MM.1S (cell line): ENCODE results near the gene NCOA3.

ENCODE experiments used
- DNase-seq: peaks from one replicate; pipeline ENCODE4 v3.0.0-alpha.2; 2015
- H2AFZ ChIP-seq: fragments of 300-600 bp; sonication (generic); 2 replicates; pipeline ENCODE4 v1.6.0; 2016; ENCODE audit warnings: antibody characterized with exemption, low read length
- H3F3A ChIP-seq: fragments of 300-600 bp; sonication (generic); 2 replicates; pipeline ENCODE4 v1.6.1; 2016; ENCODE audit warnings: mild to moderate bottlenecking, antibody characterized with exemption, low read length, moderate library complexity, mixed read lengths; ENCODE audit not compliant: insufficient read depth
- H3K27ac ChIP-seq: fragments of 300-600 bp; sonication (generic); 2 replicates; pipeline ENCODE4 v1.5.1; 2016; ENCODE audit warnings: mild to moderate bottlenecking, low read length
- H3K27me3 ChIP-seq: fragments of 300-600 bp; sonication (generic); replicated peaks from 2 replicates; pipeline ENCODE4 v1.6.0; 2016; ENCODE audit warnings: low read length; ENCODE audit not compliant: insufficient read depth
- H3K36me3 ChIP-seq: fragments of 300-600 bp; sonication (generic); replicated peaks from 2 replicates; pipeline ENCODE4 v1.6.1; 2016; ENCODE audit warnings: mild to moderate bottlenecking, low read length, mixed read lengths; ENCODE audit not compliant: insufficient read depth
- H3K4me1 ChIP-seq: fragments of 300-600 bp; sonication (generic); 2 replicates; pipeline ENCODE4 v1.6.1; 2016; ENCODE audit warnings: low read length, mixed read lengths
- H3K4me2 ChIP-seq: fragments of 300-600 bp; sonication (generic); 2 replicates; pipeline ENCODE4 v1.6.0; 2016; ENCODE audit warnings: low read depth, low read length
- H3K4me3 ChIP-seq: fragments of 300-600 bp; sonication (generic); 2 replicates; pipeline ENCODE4 v1.5.1; 2016; ENCODE audit warnings: low read length, mixed read lengths
- H3K79me2 ChIP-seq: fragments of 300-600 bp; sonication (generic); 2 replicates; pipeline ENCODE4 v1.6.1; 2016; ENCODE audit warnings: mixed run types, low read length, mixed read lengths
- H3K9ac ChIP-seq: fragments of 300-600 bp; sonication (generic); 2 replicates; pipeline ENCODE4 v1.6.1; 2016; ENCODE audit warnings: low read length, mixed read lengths
- H3K9me2 ChIP-seq: fragments of 300-600 bp; sonication (generic); replicated peaks from 2 replicates; pipeline ENCODE4 v1.6.1; 2016; ENCODE audit warnings: mild to moderate bottlenecking, low read length, mixed read lengths; ENCODE audit not compliant: insufficient read depth
- H3K9me3 ChIP-seq: fragments of 300-600 bp; sonication (generic); replicated peaks from 2 replicates; pipeline ENCODE4 v1.6.1; 2016; ENCODE audit warnings: mild to moderate bottlenecking, low read length, mixed read lengths; ENCODE audit not compliant: insufficient read depth
- H4K20me1 ChIP-seq: fragments of 300-600 bp; sonication (generic); 2 replicates; pipeline ENCODE4 v1.6.1; 2016; ENCODE audit warnings: mild to moderate bottlenecking, low read length, moderate library complexity, mixed read lengths; ENCODE audit not compliant: insufficient read depth
- EZH2 ChIP-seq: fragments of 300-600 bp; sonication (generic); optimal IDR thresholded peaks from 2 replicates; pipeline ENCODE3; 2017; ENCODE audit warnings: low read depth, mild to moderate bottlenecking, antibody characterized with exemption, low read length, mixed read lengths
- EZH2phosphoT487 ChIP-seq: fragments of 300-600 bp; sonication (generic); IDR thresholded peaks from 2 replicates; pipeline ENCODE4 v1.6.1; 2018; ENCODE audit warnings: antibody characterized with exemption, low read length
- TF ChIP-seq, protein P1 (sequence below): fragments of 300-600 bp; sonication (generic); IDR thresholded peaks from 2 replicates; pipeline ENCODE4 v1.5.1; 2016; ENCODE audit warnings: antibody characterized with exemption, low read length, mixed read lengths

Gene NCOA3

DNA sequence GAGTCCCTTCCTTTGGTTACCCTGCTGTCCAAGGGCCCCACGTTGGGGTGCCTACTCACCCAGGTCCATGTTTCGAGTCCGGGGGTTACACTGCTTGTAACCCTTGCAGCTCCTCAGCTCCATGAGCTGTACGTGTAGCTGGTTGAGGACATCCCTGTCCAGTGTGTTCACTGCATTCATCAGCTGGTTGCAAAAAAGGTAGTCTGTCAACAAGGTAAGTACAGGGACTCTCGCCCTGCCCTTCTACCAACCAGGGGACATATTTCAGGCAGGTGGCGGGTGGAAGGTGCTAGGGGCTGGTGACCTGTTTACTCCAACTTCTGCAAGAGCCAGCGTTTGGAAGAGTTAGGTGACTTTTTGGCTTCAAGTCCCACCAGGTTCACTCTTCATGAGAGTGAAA is 160.0 kb downstream of the NCOA3 start:
- peaks cover 10% of the 10 kb centered on the region; the same call in 1 of the 2 replicates for H3F3A ChIP-seq
- H3K36me3 ChIP-seq: peaks cover 7% of the 10 kb centered on the region
- no peaks in the 10 kb centered on the region for H3K79me2 ChIP-seq

DNA sequence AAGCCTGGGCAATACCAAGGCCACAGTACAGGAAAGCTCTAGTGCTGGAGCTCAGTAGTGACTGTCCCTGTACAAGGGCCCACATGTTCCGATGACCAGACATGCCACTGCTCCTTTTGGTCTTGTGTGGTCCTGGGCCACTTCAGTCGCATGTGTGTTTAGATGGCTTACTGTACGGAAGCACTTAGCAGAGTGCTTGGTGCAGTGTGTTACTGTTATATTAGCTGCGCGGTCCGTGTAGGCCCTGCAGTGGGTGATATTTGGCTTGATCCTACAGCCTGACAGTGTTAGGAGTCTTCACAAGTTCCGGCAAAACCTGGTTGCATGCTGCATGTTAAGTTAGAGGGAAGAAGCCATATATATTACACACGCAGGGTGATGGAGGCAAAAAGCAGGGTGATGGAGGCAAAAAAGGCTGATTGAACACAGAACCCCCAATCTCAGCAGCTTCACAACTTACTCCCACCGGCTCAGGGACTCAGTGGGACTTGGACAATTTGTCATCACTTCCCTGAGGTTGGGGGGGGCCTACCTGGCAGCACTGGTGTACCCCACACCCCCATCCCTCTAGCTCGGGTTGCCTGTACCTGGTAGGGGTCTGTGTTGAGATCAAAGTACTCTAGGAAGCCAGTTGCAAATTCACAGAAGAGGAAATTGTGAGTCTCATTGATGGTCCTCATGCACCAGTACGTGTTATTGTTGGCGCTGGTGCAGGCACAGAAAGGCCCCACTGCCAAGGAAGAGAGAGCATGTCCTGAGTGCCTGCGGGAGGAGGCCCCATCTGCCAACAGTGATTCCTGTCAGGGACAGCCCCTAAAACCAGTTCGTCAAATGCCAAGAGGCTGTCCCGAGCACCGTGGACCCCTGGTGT is 161.0 kb downstream of the NCOA3 start:
- Histone ChIP-seq H3K9ac (no peak overlapping the region), H3K27me3 (no peaks in the 10 kb centered on the region), H3K4me2 (no peak overlapping the region), H3K9me3 (no peaks in the 10 kb centered on the region), H3K4me1 (no peaks in the 10 kb centered on the region), H3F3A (peaks cover 10% of the 10 kb centered on the region; the same call in 1 of the 2 replicates), H3K9me2 (no peaks in the 10 kb centered on the region), H2AFZ (no peak overlapping the region), H3K4me3 (no peak overlapping the region), H4K20me1 (0 out of 2 replicates have a peak, but pooled peaks cover 3% of the 10 kb centered on the region), H3K36me3 (peaks cover 7% of the 10 kb centered on the region), H3K27ac (no peak overlapping the region), H3K79me2 (no peaks in the 10 kb centered on the region)
- DNase-seq: no peak
- no peak for TF ChIP-seq EZH2
- TF ChIP-seq, protein P1, sequence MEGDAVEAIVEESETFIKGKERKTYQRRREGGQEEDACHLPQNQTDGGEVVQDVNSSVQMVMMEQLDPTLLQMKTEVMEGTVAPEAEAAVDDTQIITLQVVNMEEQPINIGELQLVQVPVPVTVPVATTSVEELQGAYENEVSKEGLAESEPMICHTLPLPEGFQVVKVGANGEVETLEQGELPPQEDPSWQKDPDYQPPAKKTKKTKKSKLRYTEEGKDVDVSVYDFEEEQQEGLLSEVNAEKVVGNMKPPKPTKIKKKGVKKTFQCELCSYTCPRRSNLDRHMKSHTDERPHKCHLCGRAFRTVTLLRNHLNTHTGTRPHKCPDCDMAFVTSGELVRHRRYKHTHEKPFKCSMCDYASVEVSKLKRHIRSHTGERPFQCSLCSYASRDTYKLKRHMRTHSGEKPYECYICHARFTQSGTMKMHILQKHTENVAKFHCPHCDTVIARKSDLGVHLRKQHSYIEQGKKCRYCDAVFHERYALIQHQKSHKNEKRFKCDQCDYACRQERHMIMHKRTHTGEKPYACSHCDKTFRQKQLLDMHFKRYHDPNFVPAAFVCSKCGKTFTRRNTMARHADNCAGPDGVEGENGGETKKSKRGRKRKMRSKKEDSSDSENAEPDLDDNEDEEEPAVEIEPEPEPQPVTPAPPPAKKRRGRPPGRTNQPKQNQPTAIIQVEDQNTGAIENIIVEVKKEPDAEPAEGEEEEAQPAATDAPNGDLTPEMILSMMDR: no peak

More for the DNA sequence above, 160.0 kb downstream of the NCOA3 start:
- Histone ChIP-seq H3K4me2 (no peak overlapping the region), H3K27ac (no peak overlapping the region), H2AFZ (no peak overlapping the region), H3K9me2 (no peaks in the 10 kb centered on the region), H4K20me1 (0 out of 2 replicates have a peak, but pooled peaks cover 3% of the 10 kb centered on the region), H3K9me3 (no peaks in the 10 kb centered on the region), H3K27me3 (no peaks in the 10 kb centered on the region), H3K9ac (no peak overlapping the region), H3K4me1 (no peaks in the 10 kb centered on the region), H3K4me3 (no peak overlapping the region)
- DNase-seq: no peak
- TF ChIP-seq EZH2phosphoT487: no peak
- TF ChIP-seq, protein P1: no peak
- TF ChIP-seq EZH2: no peak

- no peak overlapping the region for H3K4me3 ChIP-seq
- no peaks in the 10 kb centered on the region for H3K4me1 ChIP-seq
- DNase-seq: peak; percentile 44
- H3K27me3 ChIP-seq: no peaks in the 10 kb centered on the region
- H3K9me2 ChIP-seq: no peaks in the 10 kb centered on the region
- H3K36me3 ChIP-seq: peaks cover 7% of the 10 kb centered on the region
- peaks cover 10% of the 10 kb centered on the region; the same call in 1 of the 2 replicates for H3F3A ChIP-seq
- H2AFZ ChIP-seq: no peak overlapping the region
- H3K27ac ChIP-seq: no peak overlapping the region
- H3K4me2 ChIP-seq: no peak overlapping the region
- H3K9me3 ChIP-seq: no peaks in the 10 kb centered on the region
- H4K20me1 ChIP-seq: 0 out of 2 replicates have a peak, but pooled peaks cover 3% of the 10 kb centered on the region
- H3K79me2 ChIP-seq: no peaks in the 10 kb centered on the region
- TF ChIP-seq EZH2: no peak
- TF ChIP-seq, protein P1: peak; percentile 97
- no peak overlapping the region for H3K9ac ChIP-seq
Observed at GRCh38 chr20:47663354-47664067, 161.8 kb downstream of the NCOA3 start.
